RWPE1 (cell line): ENCODE measurements around the gene ELANE.
A peak's percentile ranks its signal among the peaks of the same experiment; 100 is the strongest.

Source experiments
- CTCF ChIA-PET: fragments of 350-600 bp; sonication (Branson Sonifier 250); formaldehyde crosslinking; extraction: SDS; loops from one replicate; lab custom pipeline; 2021; lab: Yijun Ruan, JAX
- POLR2A ChIA-PET: fragments of 400-600 bp; formaldehyde crosslinking; extraction: SDS; loops from one replicate; lab custom pipeline; 2020; ENCODE audit warnings: antibody characterized with exemption; ENCODE audit not compliant: low non-redundant PET; lab: Yijun Ruan, JAX
- DNase-seq: peaks from one replicate; pipeline ENCODE4 v3.0.0; 2012; ENCODE audit warnings: low spot score
- H3K27ac ChIP-seq: fragments of 450-650 bp; 2 replicates; pipeline ENCODE4 v1.5.1; 2017
- TF ChIP-seq, protein P1 (sequence below): fragments of 450-650 bp; conservative IDR thresholded peaks from 2 replicates; pipeline ENCODE4 v1.5.1; 2017; ENCODE audit warnings: low read depth, mild to moderate bottlenecking

The ELANE gene

GRCh38 chr19:902446-903226 is 50.5 kb downstream of the ELANE start:
- ChIA-PET CTCF (interaction anchor here (0.6 to 0.7 kb wide), 3 partner anchors 19 to 54 kb away, joined by 4 to 5 read pairs (median 5); no protein-coding TSS in a partner anchor), POLR2A (no interaction called here)

GRCh38 chr19:903266-903797 is 51.2 kb downstream of the ELANE start:
- peak overlapping the region; percentile 59 for H3K27ac ChIP-seq
- POLR2A ChIA-PET: no interaction called here
- CTCF ChIA-PET: interaction anchor here (0.7 kb wide), 2 partner anchors 54 to 78 kb away, joined by 3 to 5 read pairs; no protein-coding TSS in a partner anchor
- DNase-seq: no peak
- TF ChIP-seq, protein P1, sequence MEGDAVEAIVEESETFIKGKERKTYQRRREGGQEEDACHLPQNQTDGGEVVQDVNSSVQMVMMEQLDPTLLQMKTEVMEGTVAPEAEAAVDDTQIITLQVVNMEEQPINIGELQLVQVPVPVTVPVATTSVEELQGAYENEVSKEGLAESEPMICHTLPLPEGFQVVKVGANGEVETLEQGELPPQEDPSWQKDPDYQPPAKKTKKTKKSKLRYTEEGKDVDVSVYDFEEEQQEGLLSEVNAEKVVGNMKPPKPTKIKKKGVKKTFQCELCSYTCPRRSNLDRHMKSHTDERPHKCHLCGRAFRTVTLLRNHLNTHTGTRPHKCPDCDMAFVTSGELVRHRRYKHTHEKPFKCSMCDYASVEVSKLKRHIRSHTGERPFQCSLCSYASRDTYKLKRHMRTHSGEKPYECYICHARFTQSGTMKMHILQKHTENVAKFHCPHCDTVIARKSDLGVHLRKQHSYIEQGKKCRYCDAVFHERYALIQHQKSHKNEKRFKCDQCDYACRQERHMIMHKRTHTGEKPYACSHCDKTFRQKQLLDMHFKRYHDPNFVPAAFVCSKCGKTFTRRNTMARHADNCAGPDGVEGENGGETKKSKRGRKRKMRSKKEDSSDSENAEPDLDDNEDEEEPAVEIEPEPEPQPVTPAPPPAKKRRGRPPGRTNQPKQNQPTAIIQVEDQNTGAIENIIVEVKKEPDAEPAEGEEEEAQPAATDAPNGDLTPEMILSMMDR: no peak

More at GRCh38 chr19:902446-903226, 50.5 kb downstream of the ELANE start:
- TF ChIP-seq, protein P1: no peak
- H3K27ac ChIP-seq: peak overlapping the region; percentile 59
- no peak for DNase-seq

- TF ChIP-seq, protein P1: no peak
- DNase-seq: no peak
- POLR2A ChIA-PET: no interaction called here
- H3K27ac ChIP-seq: peak overlapping the region; percentile 59
- CTCF ChIA-PET: interaction anchor here (0.7 to 1.2 kb wide), 2 partner anchors 79 to 502 kb away, joined by 6 to 7 read pairs; no protein-coding TSS in a partner anchor
Measured at GRCh38 chr19:904545-904944, 52.4 kb downstream of the ELANE start.
